NCI-H748 treated with DMSO at 0.1 percent for 48 hours (cell line): ENCODE measurements around the gene VPS16.
"Not testable (repeated sequence)": the region's sequence is repeated elsewhere in the genome, so short reads cannot be mapped to it uniquely, and the experiment has no call there.

ENCODE experiments used
- DNase-seq: peaks from one replicate; lab custom pipeline; 2025; lab: John Stamatoyannopoulos, UW

VPS16 gene

GRCh38 chr20:2807019-2807418, 33.5 kb upstream of the VPS16 start:
- no peak for DNase-seq

- not testable (repeated sequence) for DNase-seq
Measured at GRCh38 chr20:2807929-2808328, 32.6 kb upstream of the VPS16 start.

GRCh38 chr20:2809690-2810089, 30.9 kb upstream of the VPS16 start:
- DNase-seq, result no peak

GRCh38 chr20:2812189-2812588, 28.4 kb upstream of the VPS16 start:
- DNase-seq, result no peak

- DNase-seq, result no peak
Measured at GRCh38 chr20:2814076-2814475, 26.5 kb upstream of the VPS16 start.

GRCh38 chr20:2814587-2815051, 25.9 kb upstream of the VPS16 start, which contains the start of gene C20orf141:
Gene C20orf141, plus strand, starts transcription at chr20:2814987. Its CDS starts 198 bp downstream, at chr20:2815185.
- DNase-seq, result no peak

GRCh38 chr20:2815242-2815900, 25.2 kb upstream of the VPS16 start:
- no peak for DNase-seq

- DNase-seq, result no peak
Measured at GRCh38 chr20:2816030-2816582, 24.4 kb upstream of the VPS16 start, which contains the start of gene TMEM239. Gene TMEM239, plus strand, starts transcription at chr20:2816364. Its CDS starts 191 bp downstream, at chr20:2816555.

GRCh38 chr20:2816583-2817340, 23.8 kb upstream of the VPS16 start:
- no peak for DNase-seq

GRCh38 chr20:2817341-2817726, 23.2 kb upstream of the VPS16 start:
- DNase-seq, result no peak

- no peak for DNase-seq
Measured at GRCh38 chr20:2817891-2818595, 22.5 kb upstream of the VPS16 start.

- no peak for DNase-seq
Measured at GRCh38 chr20:2820084-2820895, 20.3 kb upstream of the VPS16 start.

- DNase-seq, result no peak
Measured at GRCh38 chr20:2820896-2821869, 19.4 kb upstream of the VPS16 start.

GRCh38 chr20:2822073-2822472, 18.5 kb upstream of the VPS16 start:
- DNase-seq, result no peak

GRCh38 chr20:2825761-2826160, 14.8 kb upstream of the VPS16 start:
- DNase-seq, result no peak

- DNase-seq, result no peak
Measured at GRCh38 chr20:2826655-2827054, 13.9 kb upstream of the VPS16 start.

GRCh38 chr20:2829376-2829775, 11.2 kb upstream of the VPS16 start:
- no peak for DNase-seq

GRCh38 chr20:2831206-2831605, 9.3 kb upstream of the VPS16 start:
- DNase-seq, result not testable (repeated sequence)

- no peak for DNase-seq
Measured at GRCh38 chr20:2833761-2834160, 6.8 kb upstream of the VPS16 start.

- no peak for DNase-seq
Measured at GRCh38 chr20:2834401-2835110, 6.0 kb upstream of the VPS16 start.
